HepG2 (cell line): Measurements from ENCODE around the gene COG8. TPM values are rescaled to one million over a fixed set of nuclear protein-coding genes. Genes with fewer than 3 reads are reported as not detected.

Experiments used
- AHR ChIP-seq: IDR thresholded peaks from 2 replicates; pipeline ENCODE4 v1.6.1; 2018; ENCODE audit warnings: missing genetic modification reagents, missing compliant biosample characterization
- ATF3 ChIP-seq: sonication (generic); formaldehyde crosslinking; IDR thresholded peaks from 2 replicates; pipeline ENCODE4 v1.4.0; 2020; ENCODE audit warnings: missing genetic modification reagents
- CBFB ChIP-seq: sonication (generic); formaldehyde crosslinking; IDR thresholded peaks from 2 replicates; pipeline ENCODE4 v1.4.0; 2020; ENCODE audit warnings: missing genetic modification reagents
- CBX5 ChIP-seq: sonication (generic); formaldehyde crosslinking; IDR thresholded peaks from 2 replicates; pipeline ENCODE4 v1.4.0; 2020; ENCODE audit warnings: missing genetic modification reagents, borderline replicate concordance
- EHMT2 ChIP-seq: fragments of 200-600 bp; sonication (generic); IDR thresholded peaks from 2 replicates; pipeline ENCODE4 v1.7.0; 2017; ENCODE audit warnings: antibody characterized with exemption, low read depth, low read length, borderline replicate concordance
- FOSL1 ChIP-seq: sonication (generic); formaldehyde crosslinking; IDR thresholded peaks from 2 replicates; pipeline ENCODE4 v1.9.0; 2021; ENCODE audit warnings: missing genetic modification reagents, borderline replicate concordance
- FOXK2 ChIP-seq: fragments of 450-650 bp; IDR thresholded peaks from 2 replicates; pipeline ENCODE4 v1.6.1; 2016
- FOXO1 ChIP-seq: sonication (generic); formaldehyde crosslinking; IDR thresholded peaks from 2 replicates; pipeline ENCODE4 v1.4.0; 2020; ENCODE audit warnings: missing genetic modification reagents
- GPN1 ChIP-seq: sonication (generic); formaldehyde crosslinking; IDR thresholded peaks from 2 replicates; pipeline ENCODE4 v1.5.1; 2020; ENCODE audit warnings: missing genetic modification reagents, borderline replicate concordance
- ISL2 ChIP-seq: sonication (generic); formaldehyde crosslinking; IDR thresholded peaks from 2 replicates; pipeline ENCODE4 v1.5.0; 2020; ENCODE audit warnings: missing genetic modification reagents
- KAT8 ChIP-seq: IDR thresholded peaks from 2 replicates; pipeline ENCODE4 v1.6.1; 2016; ENCODE audit warnings: missing genetic modification reagents, missing compliant biosample characterization
- MAZ ChIP-seq, 2 experiments: sonication (generic) in 1 of 2; formaldehyde crosslinking in 1 of 2; IDR thresholded peaks; 2 replicates each; pipeline versions ENCODE4 v1.5.0 to v1.6.1; 2012 to 2020; ENCODE audit warnings: low read depth in 2 of 2, mild to moderate bottlenecking in 2 of 2, borderline replicate concordance in 1 of 2, improper control_type of control experiment in 1 of 2, low read length in 1 of 2, missing genetic modification reagents in 1 of 2, moderate library complexity in 1 of 2
- PHB2 ChIP-seq: fragments of 450-650 bp; IDR thresholded peaks from 2 replicates; pipeline ENCODE4 v1.6.1; 2018; ENCODE audit not compliant: partially characterized antibody
- RAD21 ChIP-seq: fragments of 450-650 bp; formaldehyde crosslinking; IDR thresholded peaks from 2 replicates; pipeline ENCODE4 v1.5.0; 2020; ENCODE audit warnings: mild to moderate bottlenecking
- REXO4 ChIP-seq: sonication (generic); formaldehyde crosslinking; IDR thresholded peaks from 2 replicates; pipeline ENCODE4 v1.8.0; 2022; ENCODE audit warnings: missing genetic modification reagents, mild to moderate bottlenecking, borderline replicate concordance
- SRY ChIP-seq: sonication (generic); formaldehyde crosslinking; IDR thresholded peaks from 2 replicates; pipeline ENCODE4 v1.8.0; 2022; ENCODE audit warnings: mild to moderate bottlenecking, missing genetic modification reagents
- ZBTB2 ChIP-seq: sonication (generic); formaldehyde crosslinking; IDR thresholded peaks from 2 replicates; pipeline ENCODE4 v1.8.0; 2022; ENCODE audit warnings: low read depth, missing genetic modification reagents
- ZNF33B ChIP-seq: sonication (generic); formaldehyde crosslinking; IDR thresholded peaks from 2 replicates; pipeline ENCODE4 v1.5.1; 2020; ENCODE audit warnings: mild to moderate bottlenecking, missing genetic modification reagents
- ZNF451 ChIP-seq: sonication (generic); formaldehyde crosslinking; IDR thresholded peaks from 2 replicates; pipeline ENCODE4 v1.5.0; 2020; ENCODE audit warnings: mild to moderate bottlenecking, missing genetic modification reagents
- ZNF547 ChIP-seq: sonication (generic); formaldehyde crosslinking; IDR thresholded peaks from 2 replicates; pipeline ENCODE4 v1.5.1; 2020; ENCODE audit warnings: mild to moderate bottlenecking, missing genetic modification reagents
- ZNF572 ChIP-seq: sonication (generic); formaldehyde crosslinking; IDR thresholded peaks from 2 replicates; pipeline ENCODE4 v1.5.1; 2020; ENCODE audit warnings: mild to moderate bottlenecking, missing genetic modification reagents
- ZNF770 ChIP-seq: sonication (generic); formaldehyde crosslinking; IDR thresholded peaks from 2 replicates; pipeline ENCODE4 v1.5.0; 2020; ENCODE audit warnings: mild to moderate bottlenecking, missing genetic modification reagents
- polyA plus RNA-seq, 8 experiments: library from polyadenylated mRNA; depleted of rRNA in 3 of 8; stranded (reverse) in 7 of 8; unstranded in 1 of 8; fragments of >200 nt; fragmentation: Illumina TruSeq in 4 of 8; extraction: Trizol in 4 of 8; gene quantifications; 2 replicates each; pipeline versions ENCODE4 v1.2.1 to v1.2.3, GENCODE V29; 2011 to 2016; ENCODE audit warnings: low read depth in 4 of 8, missing spikeins in 1 of 8, mixed read lengths in 1 of 8; ENCODE audit not compliant: insufficient read depth in 1 of 8
- total RNA-seq, 5 experiments: library from RNA; depleted of rRNA; stranded (reverse); fragments of >200 nt; fragmentation: Illumina TruSeq; extraction: Trizol; gene quantifications; 2 replicates each; pipeline ENCODE4 v1.2.3, GENCODE V29; 2016; ENCODE audit warnings: low read depth in 1 of 5
- TF ChIP-seq, protein P1 (sequence below): sonication (generic); formaldehyde crosslinking; IDR thresholded peaks from 2 replicates; pipeline ENCODE4 v1.4.0; 2020; ENCODE audit warnings: missing genetic modification reagents
- TF ChIP-seq, protein P2 (sequence below): sonication (generic); formaldehyde crosslinking; IDR thresholded peaks from 2 replicates; pipeline ENCODE4 v1.4.0; 2020; ENCODE audit warnings: missing genetic modification reagents

Gene COG8
- total and polyA plus RNA-seq, 2 of the 13 experiments (the other 11 are each of a cell fraction or from before 2014, with no cell fraction given), result 45.5 to 52.1 TPM

- no peak for TF ChIP-seq ZBTB2 (CRISPR knock-in tag)
- no peak for TF ChIP-seq EHMT2
- no peak for TF ChIP-seq KAT8 (CRISPR knock-in tag)
- no peak; the same call in 1 of the 2 replicates for TF ChIP-seq SRY (CRISPR knock-in tag)
- no peak for TF ChIP-seq CBX5 (CRISPR knock-in tag)
- TF ChIP-seq, protein P1, sequence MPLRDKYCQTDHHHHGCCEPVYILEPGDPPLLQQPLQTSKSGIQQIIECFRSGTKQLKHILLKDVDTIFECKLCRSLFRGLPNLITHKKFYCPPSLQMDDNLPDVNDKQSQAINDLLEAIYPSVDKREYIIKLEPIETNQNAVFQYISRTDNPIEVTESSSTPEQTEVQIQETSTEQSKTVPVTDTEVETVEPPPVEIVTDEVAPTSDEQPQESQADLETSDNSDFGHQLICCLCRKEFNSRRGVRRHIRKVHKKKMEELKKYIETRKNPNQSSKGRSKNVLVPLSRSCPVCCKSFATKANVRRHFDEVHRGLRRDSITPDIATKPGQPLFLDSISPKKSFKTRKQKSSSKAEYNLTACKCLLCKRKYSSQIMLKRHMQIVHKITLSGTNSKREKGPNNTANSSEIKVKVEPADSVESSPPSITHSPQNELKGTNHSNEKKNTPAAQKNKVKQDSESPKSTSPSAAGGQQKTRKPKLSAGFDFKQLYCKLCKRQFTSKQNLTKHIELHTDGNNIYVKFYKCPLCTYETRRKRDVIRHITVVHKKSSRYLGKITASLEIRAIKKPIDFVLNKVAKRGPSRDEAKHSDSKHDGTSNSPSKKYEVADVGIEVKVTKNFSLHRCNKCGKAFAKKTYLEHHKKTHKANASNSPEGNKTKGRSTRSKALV (CRISPR knock-in tag), result no peak
- no peak for TF ChIP-seq ISL2 (CRISPR knock-in tag)
- TF ChIP-seq GPN1, result 0 out of 2 replicates have a peak, but pooled peaks have one; percentile 36
- TF ChIP-seq CBFB (CRISPR knock-in tag), result no peak
- TF ChIP-seq ZNF770, result no peak
- peak; percentile 9; the same call in 1 of the 2 replicates for TF ChIP-seq RAD21 (CRISPR knock-in tag)
- no peak for TF ChIP-seq FOSL1 (CRISPR knock-in tag)
- TF ChIP-seq PHB2, result no peak
- TF ChIP-seq MAZ (IDR thresholded peaks at IDR 0.05; ENCODE audit: borderline replicate concordance, low read depth, low read length), result no peak
- TF ChIP-seq MAZ (CRISPR knock-in tag; IDR thresholded peaks at IDR 0.05; ENCODE audit: low read depth), result no peak
- no peak for TF ChIP-seq FOXO1 (CRISPR knock-in tag)
- no peak for TF ChIP-seq REXO4 (CRISPR knock-in tag)
- TF ChIP-seq FOXK2, result no peak
- no peak for TF ChIP-seq ZNF33B (CRISPR knock-in tag)
- no peak for TF ChIP-seq ZNF547
- TF ChIP-seq ZNF451 (CRISPR knock-in tag), result no peak; the same call in 1 of the 2 replicates
- no peak for TF ChIP-seq ATF3
- TF ChIP-seq ZNF572 (CRISPR knock-in tag), result peak; percentile 92; the same call in 1 of the 2 replicates
- TF ChIP-seq AHR (CRISPR knock-in tag), result no peak
- TF ChIP-seq, protein P2, sequence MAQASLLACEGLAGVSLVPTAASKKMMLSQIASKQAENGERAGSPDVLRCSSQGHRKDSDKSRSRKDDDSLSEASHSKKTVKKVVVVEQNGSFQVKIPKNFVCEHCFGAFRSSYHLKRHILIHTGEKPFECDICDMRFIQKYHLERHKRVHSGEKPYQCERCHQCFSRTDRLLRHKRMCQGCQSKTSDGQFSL (CRISPR knock-in tag), result peak; percentile 21; the same call in 1 of the 2 replicates
Observed at GRCh38 chr16:69329369-69330285, 9.7 kb downstream of the COG8 start (continued).
